Tibial nerve (tissue), 4 donors: ENCODE data around the gene SPG21.

ENCODE experiments used
- CTCF ChIP-seq, 5 experiments: fragments of 200-600 bp in 3 of 5; fragments of 450-650 bp in 2 of 5; sonication (generic) in 3 of 5; IDR thresholded peaks; one replicate each; pipeline ENCODE4 v1.5.1; 2016 to 2019; ENCODE audit warnings: antibody characterized with exemption in 5 of 5, mild to moderate bottlenecking in 3 of 5, moderate library complexity in 2 of 5
- EP300 ChIP-seq, 2 donors: sonication (generic); formaldehyde crosslinking; IDR thresholded peaks; one replicate each; pipeline ENCODE4 v1.6.1; 2017; ENCODE audit warnings: antibody characterized with exemption in 2 of 2, mild to moderate bottlenecking in 1 of 2
- POLR2A ChIP-seq, 2 donors: fragments of 450-650 bp; IDR thresholded peaks; one replicate each; pipeline ENCODE4 v1.6.1; 2017; ENCODE audit warnings: antibody characterized with exemption in 2 of 2, mild to moderate bottlenecking in 2 of 2, moderate library complexity in 2 of 2

- TF ChIP-seq CTCF (IDR thresholded peaks at IDR 0.05) (no peak), POLR2A (IDR thresholded peaks at IDR 0.05) (no peak), EP300 (IDR thresholded peaks at IDR 0.05) (no peak)
Measured at GRCh38 chr15:64961013-64961412, 28.7 kb downstream of the SPG21 start.
